A549 (cell line): ENCODE data around the gene NAV3. TPM values are rescaled to one million over a fixed set of nuclear protein-coding genes. Genes with fewer than 3 reads are reported as not detected.

Experiments used
- ATAC-seq, 2 experiments: fragments of 200-7000 bp in 1 of 2; fragments of >200 bp in 1 of 2; cut with Nextera tagmentation in 1 of 2; cut with Tn5 transposase in 1 of 2; 3 replicates each; pipeline versions ENCODE4 v1.8.0 to v1.9.1; 2018 to 2020; ENCODE audit warnings: mild to moderate bottlenecking in 1 of 2, moderate library complexity in 1 of 2
- CTCF ChIA-PET: fragments of 300-600 bp; sonication (Branson Sonifier 250); formaldehyde crosslinking; extraction: SDS; loops from one replicate; lab custom pipeline; 2021; ENCODE audit warnings: antibody characterized with exemption, inconsistent platforms; lab: Yijun Ruan, JAX
- POLR2A ChIA-PET: fragments of 350-600 bp; formaldehyde crosslinking; extraction: SDS; loops from one replicate; lab custom pipeline; 2021; ENCODE audit warnings: antibody characterized with exemption, inconsistent platforms; lab: Yijun Ruan, JAX
- DNase-seq, 2 experiments: peaks; one replicate each; pipeline versions ENCODE4 v3.0.0 to v3.0.0-alpha.2; 2011 to 2016; ENCODE audit warnings: low read depth in 1 of 2, low spot score in 1 of 2
- FAIRE-seq: peaks from 2 replicates; lab custom pipeline; 2011; peaks lifted over from hg19 to GRCh38; lab: Jason Lieb, UNC
- H3K27ac ChIP-seq, 2 experiments: fragments of >200 bp; sonication (Bioruptor Twin); formaldehyde crosslinking; 3 replicates each; pipeline ENCODE4 v1.5.1; 2016 to 2017
- H3K4me1 ChIP-seq: fragments of >200 bp; sonication (Bioruptor Twin); formaldehyde crosslinking; 3 replicates; pipeline ENCODE4 v1.6.1; 2016
- H3K4me2 ChIP-seq: fragments of >200 bp; sonication (Bioruptor Twin); formaldehyde crosslinking; 3 replicates; pipeline ENCODE4 v1.6.1; 2016
- H3K4me3 ChIP-seq: fragments of >200 bp; sonication (Bioruptor Twin); formaldehyde crosslinking; 3 replicates; pipeline ENCODE4 v1.5.1; 2016
- H3K9me3 ChIP-seq: fragments of >200 bp; sonication (Bioruptor Twin); formaldehyde crosslinking; 3 replicates; pipeline ENCODE4 v1.6.1; 2016
- ATOH8 ChIP-seq: fragments of 250-450 bp; sonication (Bioruptor Pico); IDR thresholded peaks from 2 replicates; pipeline ENCODE4 v1.5.0; 2020; ENCODE audit warnings: low read depth, mild to moderate bottlenecking, moderate library complexity
- BCL3 ChIP-seq: fragments of >200 bp; sonication (Bioruptor Twin); formaldehyde crosslinking; IDR thresholded peaks from 3 replicates; pipeline ENCODE4 v1.6.1; 2016
- BHLHE40 ChIP-seq: IDR thresholded peaks from 2 replicates; pipeline ENCODE4 v1.6.1; 2012; ENCODE audit warnings: low read depth, low read length, inconsistent platforms
- CBX8 ChIP-seq: fragments of 200-600 bp; sonication (generic); IDR thresholded peaks from 2 replicates; pipeline ENCODE4 v1.6.1; 2016
- CHD2 ChIP-seq: fragments of 150-350 bp; IDR thresholded peaks from 2 replicates; pipeline ENCODE4 v1.6.1; 2014; ENCODE audit warnings: low read length; ENCODE audit not compliant: partially characterized antibody
- E2F6 ChIP-seq: IDR thresholded peaks from 2 replicates; pipeline ENCODE4 v1.6.1; 2012; ENCODE audit warnings: low read depth, borderline replicate concordance
- ELK1 ChIP-seq: fragments of 150-350 bp; IDR thresholded peaks from 2 replicates; pipeline ENCODE4 v1.6.1; 2014; ENCODE audit warnings: low read depth, mild to moderate bottlenecking, low read length
- HDAC2 ChIP-seq: fragments of 200-600 bp; sonication (generic); IDR thresholded peaks from 2 replicates; pipeline ENCODE4 v1.6.1; 2016
- HMGXB4 ChIP-seq: fragments of 250-450 bp; sonication (Bioruptor Pico); IDR thresholded peaks from 2 replicates; pipeline ENCODE4 v1.5.0; 2021; ENCODE audit warnings: mild to moderate bottlenecking, moderate library complexity, borderline replicate concordance
- HOXB13 ChIP-seq: fragments of 250-450 bp; sonication (Bioruptor Pico); IDR thresholded peaks from 2 replicates; pipeline ENCODE4 v1.5.0; 2020; ENCODE audit warnings: low read depth, mild to moderate bottlenecking, moderate library complexity
- JUN ChIP-seq, 2 experiments: fragments of >200 bp; sonication (Bioruptor Twin); formaldehyde crosslinking; IDR thresholded peaks; 2 replicates in 1 of 2; 3 replicates in 1 of 2; pipeline ENCODE4 v1.6.1; 2016 to 2017
- NFE2L2 ChIP-seq: fragments of 150-350 bp; conservative IDR thresholded peaks from 2 replicates; pipeline ENCODE4 v1.6.1; 2014; ENCODE audit warnings: low read length
- PBX3 ChIP-seq: IDR thresholded peaks from 2 replicates; pipeline ENCODE4 v1.6.1; 2012
- SREBF2 ChIP-seq: fragments of 450-650 bp; IDR thresholded peaks from 2 replicates; pipeline ENCODE4 v1.6.1; 2014; ENCODE audit warnings: mild to moderate bottlenecking, moderate library complexity
- ZFP36 ChIP-seq: fragments of 450-650 bp; IDR thresholded peaks from 2 replicates; pipeline ENCODE4 v1.6.1; 2014; ENCODE audit warnings: borderline replicate concordance; ENCODE audit not compliant: partially characterized antibody
- ZSCAN20 ChIP-seq: fragments of 250-450 bp; sonication (Bioruptor Pico); IDR thresholded peaks from 2 replicates; pipeline ENCODE4 v1.8.0; 2022; ENCODE audit warnings: mild to moderate bottlenecking, moderate library complexity
- WGBS: methylation state at CpG from one replicate; pipeline ENCODE4 v1.1.6; 2017; ENCODE audit errors: missing lambda C conversion rate; 5-methylcytosine and 5-hydroxymethylcytosine counted together
- polyA plus RNA-seq, 4 experiments: library from polyadenylated mRNA; depleted of rRNA in 3 of 4; stranded (reverse); fragments of >200 nt; fragmentation: RNase III in 1 of 4; extraction: RNeasy Plus Mini Kit Qiagen cat#74134 plus additional on column Dnase treatment in 1 of 4; gene quantifications; 2 replicates in 3 of 4; 3 replicates in 1 of 4; pipeline ENCODE4 v1.2.3, GENCODE V29; 2011 to 2017
- TF ChIP-seq, protein P1 (sequence below): fragments of >200 bp; sonication (Bioruptor Twin); formaldehyde crosslinking; IDR thresholded peaks from 2 replicates; pipeline ENCODE4 v1.6.1; 2016
- TF ChIP-seq, protein P2 (sequence below): fragments of >200 bp; sonication (Bioruptor Twin); formaldehyde crosslinking; IDR thresholded peaks from 3 replicates; pipeline ENCODE4 v1.5.1; 2016

NAV3 gene
- polyA plus RNA-seq, 2 of the 4 experiments (the other 2 are of a cell fraction), result 8.6 to 9.7 TPM

- TF ChIP-seq E2F6 (no peak), CHD2 (no peak), HMGXB4 (CRISPR knock-in tag) (no peak)
- TF ChIP-seq, protein P1, sequence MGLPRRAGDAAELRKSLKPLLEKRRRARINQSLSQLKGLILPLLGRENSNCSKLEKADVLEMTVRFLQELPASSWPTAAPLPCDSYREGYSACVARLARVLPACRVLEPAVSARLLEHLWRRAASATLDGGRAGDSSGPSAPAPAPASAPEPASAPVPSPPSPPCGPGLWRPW, result no peak
- ChIA-PET POLR2A (no interaction called here), CTCF (no interaction called here)
- no peak overlapping the region for H3K27ac ChIP-seq
- FAIRE-seq (no peak), ATAC-seq (no peak), DNase-seq (no peak)
- no peak overlapping the region for H3K4me2 ChIP-seq
- WGBS, result 67% methylated on average over 4 of the region's 4 CpGs
- no peaks in the 10 kb centered on the region for H3K4me1 ChIP-seq
- no peak overlapping the region for H3K4me3 ChIP-seq
- H3K9me3 ChIP-seq, result no peaks in the 10 kb centered on the region
Observed at GRCh38 chr12:78204926-78205325, 374.2 kb downstream of the NAV3 start.

DNA sequence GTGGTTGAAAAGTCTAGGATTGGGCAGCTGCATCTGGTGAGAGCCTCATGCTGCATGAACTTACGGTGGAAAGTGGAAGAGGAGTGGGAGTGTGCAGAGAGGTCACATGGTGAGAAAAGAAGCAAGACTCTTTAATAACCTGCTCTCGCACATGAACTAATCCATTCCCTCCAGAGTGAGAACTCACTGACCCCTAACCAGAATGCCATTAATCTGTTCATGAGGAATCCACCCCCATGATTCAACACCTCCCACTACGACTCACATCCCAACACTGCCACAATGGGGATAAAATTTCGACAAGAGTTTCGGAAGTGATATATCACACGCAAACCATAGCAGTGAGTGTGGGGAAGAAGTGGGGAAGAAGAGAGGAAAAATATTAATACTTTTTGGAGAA lies 377.4 kb downstream of the NAV3 start:
- DNase-seq, result no peak
- CTCF ChIA-PET, result no interaction called here
- H3K4me1 ChIP-seq, result 0 out of 3 replicates have a peak, but pooled peaks cover 3% of the 10 kb centered on the region
- no peak for ATAC-seq
- 75% methylated on average over 6 of the region's 6 CpGs for WGBS
- no peaks in the 10 kb centered on the region for H3K9me3 ChIP-seq
- H3K4me2 ChIP-seq, result no peak overlapping the region
- TF ChIP-seq, protein P2, sequence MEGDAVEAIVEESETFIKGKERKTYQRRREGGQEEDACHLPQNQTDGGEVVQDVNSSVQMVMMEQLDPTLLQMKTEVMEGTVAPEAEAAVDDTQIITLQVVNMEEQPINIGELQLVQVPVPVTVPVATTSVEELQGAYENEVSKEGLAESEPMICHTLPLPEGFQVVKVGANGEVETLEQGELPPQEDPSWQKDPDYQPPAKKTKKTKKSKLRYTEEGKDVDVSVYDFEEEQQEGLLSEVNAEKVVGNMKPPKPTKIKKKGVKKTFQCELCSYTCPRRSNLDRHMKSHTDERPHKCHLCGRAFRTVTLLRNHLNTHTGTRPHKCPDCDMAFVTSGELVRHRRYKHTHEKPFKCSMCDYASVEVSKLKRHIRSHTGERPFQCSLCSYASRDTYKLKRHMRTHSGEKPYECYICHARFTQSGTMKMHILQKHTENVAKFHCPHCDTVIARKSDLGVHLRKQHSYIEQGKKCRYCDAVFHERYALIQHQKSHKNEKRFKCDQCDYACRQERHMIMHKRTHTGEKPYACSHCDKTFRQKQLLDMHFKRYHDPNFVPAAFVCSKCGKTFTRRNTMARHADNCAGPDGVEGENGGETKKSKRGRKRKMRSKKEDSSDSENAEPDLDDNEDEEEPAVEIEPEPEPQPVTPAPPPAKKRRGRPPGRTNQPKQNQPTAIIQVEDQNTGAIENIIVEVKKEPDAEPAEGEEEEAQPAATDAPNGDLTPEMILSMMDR, result no peak
- TF ChIP-seq ZSCAN20 (no peak), BHLHE40 (no peak), ELK1 (no peak), HMGXB4 (CRISPR knock-in tag) (no peak), ATOH8 (CRISPR knock-in tag) (no peak), CBX8 (no peak), BCL3 (no peak), ZFP36 (no peak), HDAC2 (no peak), PBX3 (no peak), HOXB13 (CRISPR knock-in tag) (no peak), JUN (IDR thresholded peaks at IDR 0.05) (no peak), SREBF2 (no peak), NFE2L2 (no peak), E2F6 (no peak)
- TF ChIP-seq, all 56 proteins: peak for 0
- Histone ChIP-seq H3K4me3 (no peak overlapping the region), H3K27ac (no peak overlapping the region)
- no peak for FAIRE-seq
- POLR2A ChIA-PET, result no interaction called here
